ENCODE results near the gene MST1R.

The MST1R gene

GRCh38 chr3:49844464-49845183 is 59.0 kb downstream of the MST1R start:
- no peak for TF ChIP-seq CTCF (IDR thresholded peaks at IDR 0.05; ENCODE audit: low read depth, low read length)
- no peak for DNase-seq (ENCODE audit: extremely low read depth, low read depth)

- no peak for TF ChIP-seq CTCF (IDR thresholded peaks at IDR 0.05; ENCODE audit: low read depth, low read length)
- no peak for DNase-seq (ENCODE audit: extremely low read depth, low read depth)
These were observed 60.7 kb downstream of the MST1R start for GRCh38 chr3:49842843-49843517.

GRCh38 chr3:49841806-49842205 is 61.9 kb downstream of the MST1R start:
- no peak for TF ChIP-seq CTCF (IDR thresholded peaks at IDR 0.05; ENCODE audit: low read depth, low read length)
- no peak for DNase-seq (ENCODE audit: extremely low read depth, low read depth)

- TF ChIP-seq CTCF (IDR thresholded peaks at IDR 0.05; ENCODE audit: low read depth, low read length), result peak; percentile 39
- DNase-seq (ENCODE audit: extremely low read depth, low read depth), result no peak
These were observed 62.5 kb downstream of the MST1R start for GRCh38 chr3:49841126-49841696.

GRCh38 chr3:49840388-49840787 is 63.3 kb downstream of the MST1R start:
- no peak for TF ChIP-seq CTCF (IDR thresholded peaks at IDR 0.05; ENCODE audit: low read depth, low read length)
- no peak for DNase-seq (ENCODE audit: extremely low read depth, low read depth)

- peak; percentile 87 for TF ChIP-seq CTCF (IDR thresholded peaks at IDR 0.05; ENCODE audit: low read depth, low read length)
- peak; percentile 61 for DNase-seq (ENCODE audit: extremely low read depth, low read depth)
These were observed 64.4 kb downstream of the MST1R start for GRCh38 chr3:49839193-49839809.
